Esophagus squamous epithelium (tissue), 4 donors: ENCODE results near the gene PROCA1.

ENCODE experiments used
- CTCF ChIP-seq, 6 experiments: fragments of 450-650 bp in 4 of 6; fragments of 200-600 bp in 2 of 6; sonication (generic) in 2 of 6; IDR thresholded peaks; one replicate each; pipeline ENCODE4 v1.5.1; 2016 to 2019; ENCODE audit warnings: antibody characterized with exemption in 6 of 6, mild to moderate bottlenecking in 4 of 6, moderate library complexity in 4 of 6
- POLR2A ChIP-seq, 4 donors: fragments of 450-650 bp; IDR thresholded peaks; one replicate each; pipeline ENCODE4 v1.6.1; 2017; ENCODE audit warnings: antibody characterized with exemption in 4 of 4, mild to moderate bottlenecking in 4 of 4, moderate library complexity in 3 of 4

DNA sequence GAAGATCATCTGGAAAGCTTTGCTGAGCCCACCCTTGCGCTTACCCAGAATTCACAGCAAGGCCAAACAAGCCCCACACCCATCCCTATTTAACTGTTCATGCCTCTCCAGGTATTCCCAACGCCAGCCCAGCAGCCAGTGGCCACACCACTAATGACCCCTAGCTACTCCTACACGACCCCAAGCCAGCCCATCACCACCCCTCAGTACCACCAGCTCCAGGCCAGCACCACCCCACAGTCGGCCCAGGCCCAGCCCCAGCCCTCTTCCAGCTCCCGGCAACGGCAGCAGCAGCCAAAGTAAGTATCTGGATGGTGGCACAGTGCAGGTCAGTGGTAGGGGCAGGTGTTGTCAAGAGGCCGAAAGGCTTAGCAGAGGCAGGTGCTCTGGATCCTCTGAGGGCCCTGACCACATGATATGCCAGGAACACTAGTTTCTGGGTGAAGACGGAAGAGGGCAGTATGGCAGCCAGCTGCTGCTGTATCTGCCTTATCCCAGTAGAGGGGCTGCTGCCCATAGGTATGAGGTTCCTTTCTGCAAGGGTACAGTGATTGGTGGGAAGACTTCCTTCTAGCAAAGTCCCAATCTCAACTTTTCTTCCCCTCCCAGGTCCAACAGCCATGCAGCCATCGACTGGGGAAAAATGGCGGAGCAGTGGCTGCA is 10.7 kb downstream of the PROCA1 start:
- TF ChIP-seq CTCF (IDR thresholded peaks at IDR 0.05) (no peak), POLR2A (IDR thresholded peaks at IDR 0.05) (no peak)
